ENCODE data around the gene MTHFD2L.
"Not testable (repeated sequence)": the region's sequence is repeated elsewhere in the genome, so short reads cannot be mapped to it uniquely, and the experiment has no call there.

Gene MTHFD2L

DNA sequence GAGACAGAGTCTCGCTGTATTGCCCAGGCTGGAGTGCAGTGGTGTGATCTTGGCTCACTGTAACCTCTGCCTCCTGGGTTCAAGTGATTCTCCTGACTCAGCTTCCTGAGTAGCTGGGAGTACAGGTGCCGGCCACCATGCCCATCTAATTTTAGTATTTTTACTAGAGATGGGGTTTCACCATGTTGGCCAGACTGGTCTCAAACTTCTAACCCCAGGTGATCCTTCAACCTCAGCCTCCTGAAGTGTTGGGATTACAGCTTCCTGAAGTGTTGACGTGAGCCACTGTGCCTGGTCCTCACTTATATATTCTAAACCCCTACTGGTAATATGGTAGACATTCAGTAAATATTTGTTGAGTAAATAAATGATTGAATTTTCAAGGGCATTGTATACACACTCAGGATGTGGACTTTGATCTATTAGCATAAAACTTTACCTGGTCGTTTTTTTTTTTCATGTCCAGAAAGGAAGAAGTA, 33.0 kb downstream of the MTHFD2L start:
- no peak for DNase-seq

DNA sequence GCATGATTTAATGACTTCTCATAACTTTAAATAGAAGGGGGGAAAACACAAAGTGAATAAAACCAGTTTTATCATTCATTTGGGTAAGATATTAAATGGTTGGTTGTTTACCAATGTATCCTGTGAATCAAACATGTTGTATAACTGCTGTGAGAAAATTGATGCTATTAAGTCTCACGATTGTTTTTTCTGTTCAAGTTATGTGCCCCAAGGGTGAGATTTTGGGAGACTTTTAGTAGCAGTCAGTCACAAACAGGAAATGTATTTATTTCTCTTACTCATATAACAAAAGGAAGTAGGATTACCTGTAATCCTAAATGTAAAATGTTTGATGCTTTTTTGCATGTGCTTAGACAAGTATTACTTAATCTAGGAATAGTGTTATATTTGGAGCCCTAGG, 39.2 kb downstream of the MTHFD2L start:
- no peak for DNase-seq

DNA sequence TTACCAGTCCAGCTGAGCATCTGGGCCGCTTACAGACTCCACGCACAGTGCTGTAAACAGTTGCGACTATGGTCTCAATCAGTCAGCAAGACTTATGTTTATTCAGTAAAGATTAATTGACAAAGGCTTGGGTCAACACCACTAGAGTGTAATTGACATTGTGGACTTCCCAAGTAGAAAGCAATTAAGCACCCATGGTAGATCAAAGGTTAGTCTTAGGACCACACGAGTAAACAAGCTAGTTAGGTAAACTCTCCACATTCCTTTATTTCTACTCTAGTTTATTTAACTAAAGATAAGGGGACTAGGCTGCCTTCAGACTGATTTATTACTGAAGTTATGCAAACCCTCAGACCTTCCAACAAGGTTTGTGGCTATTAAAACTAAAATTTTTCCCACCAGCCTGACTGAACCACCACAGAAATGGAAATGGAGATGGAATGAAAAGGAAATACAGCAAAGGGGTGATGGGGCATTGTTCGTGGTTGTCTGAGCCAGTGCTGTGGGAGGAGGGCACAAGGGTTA, 44.2 kb downstream of the MTHFD2L start:
- no peak for DNase-seq

DNA sequence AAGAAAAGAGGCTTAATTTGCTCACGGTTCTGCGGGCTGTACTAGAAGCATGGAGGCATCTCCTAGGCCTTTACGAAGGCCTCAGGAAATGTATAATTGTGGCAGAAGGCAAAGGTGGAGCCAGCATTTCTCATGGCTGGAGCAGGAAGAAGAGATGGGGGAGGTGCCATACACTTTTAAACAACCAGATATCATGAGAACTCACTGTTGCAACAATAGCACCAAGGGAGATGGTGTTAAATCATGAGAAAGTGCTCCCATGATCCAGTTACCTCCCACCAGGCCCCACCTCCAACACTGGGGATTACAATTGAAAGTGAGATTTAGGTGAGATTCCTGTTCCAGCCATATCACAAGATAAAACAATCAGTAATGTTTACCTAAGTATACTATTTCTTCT, 45.5 kb downstream of the MTHFD2L start:
- DNase-seq = no peak

DNA sequence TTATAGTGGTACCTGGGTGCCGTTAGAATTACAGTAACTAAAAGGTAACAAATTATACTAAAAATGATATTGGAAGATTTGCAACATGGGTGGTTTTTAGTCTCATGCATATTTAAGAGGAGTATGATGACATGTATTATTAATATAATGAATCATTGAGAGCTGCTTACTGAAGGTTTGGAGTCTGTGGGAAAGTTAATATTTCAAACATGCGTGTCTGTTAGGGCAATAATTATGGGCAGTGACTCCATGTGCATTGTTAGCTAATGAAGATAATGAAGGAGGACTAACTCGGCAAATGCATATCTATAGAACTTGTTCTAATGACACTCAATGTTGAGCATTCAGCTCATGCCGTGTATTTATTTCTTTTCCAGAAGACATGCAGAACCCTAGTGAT, 47.1 kb downstream of the MTHFD2L start:
- no peak for DNase-seq

DNA sequence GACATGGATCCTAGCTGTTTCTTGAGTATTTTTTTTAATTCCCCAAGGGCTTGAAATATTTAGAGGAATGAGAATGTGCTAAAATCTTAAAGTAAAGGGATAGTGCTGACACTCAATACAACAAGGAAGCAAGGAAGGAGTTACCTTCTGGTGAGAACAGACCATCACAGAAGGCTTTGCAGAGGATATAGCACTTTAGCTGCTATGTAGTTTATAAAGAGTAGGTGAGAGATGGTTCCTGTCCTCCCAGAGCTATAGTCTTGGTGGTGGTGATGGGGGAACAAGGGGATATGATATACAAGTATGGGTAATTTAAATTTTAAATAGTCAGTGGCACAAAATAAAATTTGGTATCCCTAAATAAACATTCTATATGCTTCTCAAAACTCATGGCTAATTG, 47.6 kb downstream of the MTHFD2L start:
- DNase-seq = no peak

DNA sequence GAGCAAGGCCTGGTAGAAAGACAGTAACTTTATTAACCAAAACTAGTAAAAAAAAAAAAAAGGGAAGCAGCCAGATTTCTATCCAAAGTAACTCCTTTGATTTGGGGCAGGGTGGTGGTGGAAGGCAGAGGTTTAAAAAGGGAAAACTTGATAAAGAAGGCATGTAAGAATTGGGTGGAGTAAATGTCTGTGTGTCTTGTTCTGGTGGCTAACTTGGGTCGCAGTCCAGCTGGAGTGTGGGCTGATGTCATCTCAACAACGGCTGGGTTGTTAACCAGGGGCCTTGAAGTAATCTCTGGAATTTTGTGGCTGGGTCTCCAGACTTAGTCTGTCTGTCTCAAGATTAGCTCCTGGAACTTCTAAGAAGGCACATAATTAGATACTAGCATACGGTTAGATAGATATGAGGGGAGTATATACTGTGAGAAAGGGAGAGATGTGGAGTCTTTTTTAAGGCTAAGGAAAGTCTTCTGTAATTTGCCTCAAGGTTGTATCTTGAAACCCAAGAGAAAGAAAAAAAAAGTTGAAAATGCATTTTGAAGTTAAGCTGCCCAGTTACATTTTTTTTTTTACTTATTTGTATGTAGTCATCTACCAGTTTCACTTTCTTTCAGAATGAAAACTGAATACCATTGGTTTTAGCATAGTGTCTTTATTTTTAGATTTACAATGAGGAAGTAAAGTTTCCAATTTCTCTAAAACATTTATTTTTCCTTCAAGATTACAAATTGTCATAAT, 48.3 kb downstream of the MTHFD2L start:
- DNase-seq = no peak

DNA sequence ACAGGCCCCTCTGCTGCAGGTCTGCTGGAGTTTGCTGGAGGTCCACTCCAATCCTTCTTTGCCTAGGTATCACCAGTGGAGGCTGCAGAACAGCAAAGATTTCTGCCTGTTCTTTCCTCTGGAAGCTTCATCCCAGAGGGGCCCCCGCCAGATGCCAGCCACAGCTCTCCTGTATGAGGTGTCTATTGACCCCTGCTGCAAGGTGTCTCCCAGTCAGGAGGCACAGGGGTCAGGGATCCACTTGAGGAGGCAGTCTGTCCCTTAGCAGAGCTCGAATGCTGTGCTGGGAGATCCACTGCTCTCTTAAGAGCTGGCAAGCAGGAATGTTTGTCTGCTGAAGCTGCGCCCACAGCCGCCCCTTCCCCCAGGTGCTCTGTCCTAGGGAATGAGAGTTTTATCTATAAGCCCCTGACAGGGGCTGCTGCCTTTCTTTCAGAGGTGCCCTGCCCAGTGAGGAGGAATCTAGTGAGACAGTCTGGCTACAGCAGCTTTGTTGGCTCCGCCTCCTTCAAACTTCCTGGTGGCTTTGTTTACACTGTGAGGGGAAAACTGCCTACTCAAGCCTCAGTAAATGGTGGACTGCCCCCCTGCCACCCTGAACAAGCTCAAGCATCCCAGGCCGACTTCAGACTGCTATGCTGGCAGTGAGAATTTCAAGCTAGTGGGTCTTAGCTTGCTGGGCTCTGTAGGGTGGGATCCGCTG, 56.7 kb downstream of the MTHFD2L start:
- not testable (repeated sequence) for DNase-seq

DNA sequence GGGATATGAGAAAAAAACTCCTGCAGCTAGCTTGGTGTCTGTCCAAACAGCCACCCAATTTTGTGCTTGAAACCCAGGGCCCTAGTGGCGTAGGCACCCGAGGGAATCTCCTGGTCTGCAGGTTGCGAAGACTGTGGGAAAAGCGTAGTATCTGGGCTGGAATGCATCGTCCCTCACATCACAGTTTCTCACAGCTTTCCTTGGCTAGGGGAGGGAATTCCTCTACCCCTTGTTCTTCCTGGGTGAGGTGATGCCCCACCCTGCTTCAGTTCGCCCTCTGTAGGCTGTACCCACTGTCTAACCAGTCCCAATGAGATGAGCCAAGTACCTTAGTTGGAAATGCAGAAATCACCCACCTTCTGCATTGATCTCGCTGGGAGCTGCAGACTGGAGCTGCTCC, 57.3 kb downstream of the MTHFD2L start:
- not testable (repeated sequence) for DNase-seq

DNA sequence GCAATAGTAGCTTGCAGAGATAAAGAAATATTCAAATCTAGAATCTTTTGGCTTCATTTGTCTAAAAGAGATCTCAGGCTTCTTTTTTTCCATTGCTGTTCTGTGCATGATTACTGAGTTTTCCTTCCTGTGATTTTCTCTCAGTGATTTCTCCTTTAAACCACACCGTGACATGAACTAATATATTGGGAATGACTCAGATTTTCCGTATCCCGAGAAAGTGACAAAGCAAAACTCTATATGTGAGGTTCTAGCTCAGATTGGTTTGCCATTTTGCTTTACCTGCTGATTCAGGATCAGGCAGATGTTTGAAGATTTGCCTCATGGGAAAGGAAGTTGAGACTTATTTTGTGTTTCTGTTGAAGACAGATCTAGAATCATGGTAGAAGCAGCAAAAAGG, 59.4 kb downstream of the MTHFD2L start:
- DNase-seq = no peak

DNA sequence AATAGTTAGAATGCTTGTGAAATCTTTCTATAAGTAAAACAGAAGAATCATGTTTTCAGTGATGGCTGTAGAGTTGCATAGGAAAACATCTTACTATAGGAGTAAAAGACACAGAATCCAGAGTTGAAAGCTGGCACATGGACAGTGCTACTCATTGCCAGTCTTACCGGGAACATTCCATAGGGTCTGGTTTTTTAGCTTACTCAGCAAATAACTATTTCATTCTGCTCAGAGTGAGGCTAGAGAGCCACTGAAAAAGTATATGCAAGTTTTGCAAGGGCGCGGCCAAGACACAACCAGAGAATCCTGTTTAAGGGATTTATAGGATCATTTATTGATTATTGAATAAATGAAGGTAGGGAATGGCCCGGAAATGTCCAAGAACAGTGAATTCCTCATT, 60.3 kb downstream of the MTHFD2L start:
- no peak for DNase-seq

DNA sequence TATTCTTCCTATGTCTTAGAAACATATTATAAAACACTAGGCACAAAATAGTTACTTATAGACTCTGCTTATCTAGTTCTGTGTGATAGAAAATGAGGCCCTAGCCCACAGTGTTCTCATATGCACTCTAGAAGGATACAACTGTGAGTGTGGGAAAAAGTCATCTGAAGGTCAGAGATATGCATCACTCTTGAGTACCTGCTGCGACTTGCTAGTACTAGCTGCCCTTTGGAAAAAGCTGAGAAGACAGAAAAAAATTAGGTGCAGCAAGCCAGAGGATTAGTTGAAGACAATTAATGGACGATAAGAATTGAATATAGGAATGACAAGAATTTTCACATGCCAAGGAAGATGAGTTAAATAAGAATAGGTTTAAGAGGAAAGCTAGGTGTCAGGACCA, 61.3 kb downstream of the MTHFD2L start:
- DNase-seq = no peak

DNA sequence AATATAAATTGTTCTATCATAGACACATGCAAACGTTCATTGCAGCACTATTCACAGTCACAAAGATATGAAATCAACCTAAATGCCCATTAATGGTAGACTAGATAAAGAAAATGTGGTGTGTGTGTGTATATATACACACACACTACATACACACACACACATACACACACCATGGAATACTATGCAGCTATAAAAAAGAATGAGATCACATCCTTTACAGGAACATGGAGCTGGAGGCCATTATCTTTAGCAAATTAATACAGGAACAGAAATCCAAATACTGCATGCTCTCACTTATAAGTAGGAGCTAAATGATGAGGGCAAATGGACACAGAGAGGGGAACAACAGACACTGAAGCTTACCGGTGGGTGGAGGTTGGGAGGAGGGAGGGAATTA, 65.2 kb downstream of the MTHFD2L start:
- no peak for DNase-seq

DNA sequence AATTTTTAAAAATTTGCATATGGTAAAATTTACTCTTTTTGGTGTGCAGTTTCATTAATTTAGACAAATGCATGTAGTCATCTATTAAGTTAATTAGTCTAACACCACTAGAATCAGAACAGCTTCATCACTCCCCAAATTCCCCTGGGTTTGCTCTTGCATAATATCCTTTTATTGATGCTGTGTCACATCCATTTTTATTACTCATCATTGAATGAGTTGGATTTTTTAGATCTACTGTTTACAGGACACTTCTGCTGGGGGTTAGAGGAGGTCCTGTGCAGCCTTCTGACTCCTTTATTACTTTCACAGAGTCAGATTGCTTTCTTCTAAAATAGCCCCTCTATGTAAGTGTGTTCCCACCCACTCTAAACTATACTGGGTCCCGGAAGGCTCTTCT, 65.9 kb downstream of the MTHFD2L start:
- no peak for DNase-seq

DNA sequence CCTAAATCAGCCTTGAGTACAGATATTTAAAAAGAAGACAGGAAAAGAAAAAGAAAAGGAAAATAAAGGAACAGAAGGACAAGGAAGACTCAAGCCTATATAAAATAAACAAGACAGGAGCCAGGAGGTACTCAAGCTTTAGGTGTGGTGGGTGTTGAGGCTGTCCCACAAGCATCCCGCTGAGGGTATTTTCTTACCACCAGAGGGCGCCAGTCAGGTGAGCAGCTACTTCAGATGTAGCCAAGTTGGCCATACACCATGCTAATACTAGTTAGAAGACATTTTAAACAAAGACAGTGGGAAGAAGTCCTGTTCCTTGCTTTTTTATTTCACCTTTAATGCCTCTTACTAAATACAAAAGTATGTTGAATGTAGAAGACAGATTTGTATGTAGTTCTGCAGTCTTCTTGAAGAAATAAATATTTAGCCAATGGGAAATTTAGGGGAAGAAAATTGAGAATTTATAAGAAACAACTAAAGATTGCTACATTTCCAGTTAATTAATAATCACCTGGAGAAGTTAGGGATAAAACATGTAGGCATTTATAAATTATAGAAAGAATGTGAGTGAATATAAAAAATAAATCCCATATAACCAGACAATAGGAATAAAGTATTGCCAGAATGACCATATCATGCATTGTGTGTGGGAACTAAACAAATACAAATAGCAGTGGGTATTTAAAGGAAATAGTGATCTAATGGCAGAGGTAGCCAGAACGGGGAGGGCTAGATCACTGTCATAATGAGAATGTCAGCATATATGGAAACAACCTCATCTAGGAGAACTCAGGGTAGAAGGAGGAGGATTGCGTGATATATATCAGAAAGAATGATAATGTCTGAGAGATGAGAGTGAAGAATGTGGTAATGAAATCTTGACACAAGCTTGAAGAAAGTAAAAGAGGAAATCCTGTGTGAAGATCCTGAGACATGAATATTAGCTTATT, 71.0 kb downstream of the MTHFD2L start:
- DNase-seq = peak; percentile 75

DNA sequence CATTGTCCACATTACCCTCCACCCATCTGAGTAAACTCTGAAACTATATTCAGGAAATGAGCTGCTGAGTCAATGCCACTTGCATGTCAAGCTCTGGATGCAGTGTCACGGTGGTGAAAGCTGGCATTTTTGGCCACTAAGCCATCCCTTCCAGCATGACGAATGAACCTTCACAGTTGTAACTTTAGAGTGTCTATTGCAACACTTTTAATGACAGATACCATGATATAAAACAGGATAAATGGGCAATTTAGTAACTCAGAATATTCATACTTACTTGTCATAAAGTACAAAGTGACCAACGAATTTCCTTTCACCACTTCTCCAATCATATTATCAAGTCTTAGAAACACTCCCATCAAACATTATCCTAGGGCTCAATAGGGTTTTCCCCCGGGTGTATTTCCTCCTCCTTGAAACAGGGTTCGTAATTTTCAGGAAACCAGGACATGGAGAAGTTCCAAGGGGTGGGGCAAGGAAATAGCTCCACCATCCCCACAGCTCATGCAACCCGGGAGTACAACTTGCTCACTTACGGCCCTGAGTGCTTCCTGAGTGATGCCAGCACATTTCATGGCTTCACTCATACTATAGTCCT, 73.1 kb downstream of the MTHFD2L start:
- DNase-seq = no peak

DNA sequence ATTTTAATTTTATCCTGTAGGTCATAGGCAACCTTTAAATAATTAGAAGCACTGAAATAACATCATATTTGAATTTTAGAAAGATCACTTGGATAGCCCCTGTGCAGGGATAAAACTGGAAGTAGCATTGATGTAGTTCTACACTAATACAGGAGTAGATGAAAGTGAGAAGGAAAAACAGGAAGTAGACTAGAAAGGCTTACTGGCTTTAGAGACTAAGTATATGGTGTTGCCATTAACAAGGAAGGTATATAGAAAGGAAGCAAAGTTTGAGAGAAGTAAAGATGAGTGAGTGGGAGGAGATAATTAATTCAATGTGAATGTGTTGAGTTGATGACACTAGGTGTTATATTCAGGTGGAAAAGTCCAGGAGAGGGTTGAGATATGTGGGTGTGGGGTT, 77.2 kb downstream of the MTHFD2L start:
- no peak for DNase-seq

DNA sequence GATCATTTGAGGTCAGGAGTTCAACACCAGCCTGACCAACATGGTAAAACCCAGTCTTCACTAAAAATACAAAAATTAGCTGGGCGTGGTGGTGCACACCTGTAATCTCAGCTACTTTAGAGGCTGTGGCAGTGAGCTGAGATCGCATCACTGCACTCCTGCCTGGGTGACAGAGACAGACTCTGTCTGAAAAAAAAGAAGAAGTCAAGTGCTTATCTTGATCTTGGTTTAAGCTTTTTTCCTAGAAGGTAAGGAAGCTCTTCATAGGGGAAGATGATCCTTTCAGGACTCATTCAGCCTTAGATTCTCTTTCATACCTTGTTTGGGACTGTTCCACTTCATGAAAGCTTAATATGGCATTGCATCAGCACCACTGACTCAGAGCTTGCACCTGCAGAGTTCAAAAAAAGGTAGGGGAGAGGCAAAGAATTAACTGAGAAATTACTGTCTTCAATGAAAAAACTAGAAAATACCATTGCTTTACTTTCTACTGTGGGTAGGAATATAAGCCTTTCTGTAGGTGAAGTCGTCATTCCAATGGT, 79.6 kb downstream of the MTHFD2L start:
- DNase-seq = no peak

DNA sequence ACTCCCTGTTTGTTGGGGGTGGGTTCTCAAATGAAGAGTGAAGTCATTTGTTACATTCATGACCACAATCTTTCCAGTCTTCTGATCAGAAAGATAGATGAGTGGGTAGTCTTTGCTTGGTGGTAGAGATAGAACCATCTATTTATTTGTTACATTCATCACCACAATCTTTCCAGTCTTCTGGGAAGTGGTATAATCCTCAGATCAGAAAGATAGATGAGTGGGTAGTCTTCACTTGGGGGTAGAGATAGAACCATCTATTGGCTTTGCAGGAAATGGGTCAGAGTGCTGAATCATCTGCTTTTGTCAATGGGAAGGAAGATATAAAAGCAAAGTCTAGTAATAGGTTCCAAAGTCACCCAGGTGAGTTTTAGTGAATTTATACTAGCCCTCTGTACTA, 86.1 kb downstream of the MTHFD2L start:
- DNase-seq = no peak

DNA sequence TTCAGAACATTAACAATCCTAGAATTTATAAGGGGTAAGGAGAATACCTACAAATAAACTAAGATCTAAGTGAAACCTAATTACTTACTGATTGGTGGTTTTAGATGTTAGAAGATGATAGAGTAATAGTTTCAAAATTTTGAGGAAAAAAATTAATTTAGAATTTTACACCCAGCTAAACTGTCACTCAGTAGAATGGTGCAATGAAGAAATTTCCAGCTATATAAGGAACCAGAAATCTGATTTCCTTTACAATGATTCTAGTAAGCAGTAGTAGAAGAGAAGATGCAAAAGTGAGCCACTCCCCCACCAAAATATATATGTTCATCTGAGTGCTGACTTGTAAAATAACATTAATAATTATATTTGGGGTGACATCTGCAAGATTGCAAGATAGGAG, 95.0 kb downstream of the MTHFD2L start:
- no peak for DNase-seq

DNA sequence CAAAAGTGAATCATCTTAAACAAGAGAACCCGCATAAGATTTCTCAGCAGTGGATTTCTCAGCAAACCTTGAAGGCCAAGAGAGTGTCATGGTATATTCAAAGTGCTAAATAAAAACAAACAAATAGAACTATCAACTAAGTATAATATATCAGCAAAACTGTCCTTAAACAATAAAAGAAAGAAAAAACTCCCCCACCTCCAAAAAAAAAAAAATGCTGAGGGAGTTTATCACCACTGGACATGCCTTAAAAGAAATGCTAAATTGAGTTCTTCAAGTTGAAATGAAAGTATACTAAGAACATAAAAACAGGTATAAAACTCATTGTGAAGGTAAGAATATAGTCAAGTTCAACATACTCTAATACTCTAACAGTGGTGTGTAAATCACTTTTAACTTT, 96.5 kb downstream of the MTHFD2L start:
- DNase-seq = no peak

DNA sequence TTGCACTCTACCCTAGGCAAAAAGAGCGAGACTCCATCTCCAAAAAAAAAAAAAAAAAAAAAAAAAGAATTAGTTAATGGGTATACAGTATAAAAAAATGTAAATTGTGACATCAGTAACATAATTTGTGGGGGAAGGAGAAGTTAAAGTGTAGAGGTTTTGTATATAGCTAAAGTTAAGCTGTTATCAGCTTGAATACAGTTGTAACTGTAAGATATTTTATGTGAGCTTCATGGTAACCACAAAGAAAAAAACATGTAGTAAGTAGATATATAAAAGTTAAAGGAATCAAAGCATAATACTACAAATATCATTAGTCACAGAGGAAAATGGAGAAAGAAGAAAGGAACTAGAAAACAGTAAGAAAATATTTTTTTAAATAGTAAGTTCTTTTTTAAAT, 97.2 kb downstream of the MTHFD2L start:
- DNase-seq = no peak

DNA sequence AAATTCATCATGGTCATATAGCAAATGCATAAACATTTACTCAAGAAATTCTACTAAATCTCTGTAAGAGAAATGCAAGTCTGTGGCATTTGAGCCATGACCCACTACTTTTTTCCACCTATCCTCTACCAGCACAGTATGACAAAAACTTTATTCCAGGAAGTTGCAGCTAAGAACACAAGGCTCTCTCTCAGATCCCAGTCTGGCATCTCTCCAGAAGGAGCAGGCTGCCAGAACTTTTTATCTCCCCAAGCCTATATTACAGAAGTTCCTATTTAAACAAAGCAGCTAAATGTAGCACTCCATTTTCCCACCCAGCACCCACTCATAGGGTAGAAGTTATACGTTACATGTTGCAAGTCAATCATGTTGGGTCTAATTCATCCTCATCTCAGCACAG, 101.0 kb downstream of the MTHFD2L start:
- no peak for DNase-seq

Data from CD4-positive, alpha-beta T cell treated with Interleukin-10 for 1 hour (primary cell).